Hippocampal formation (tissue), 2 donors: ENCODE measurements around the gene SLC25A11.

Experiments used
- DNase-seq, 2 donors: peaks; one replicate each; lab custom pipeline; 2025; lab: John Stamatoyannopoulos, UW

The SLC25A11 gene, protein sequence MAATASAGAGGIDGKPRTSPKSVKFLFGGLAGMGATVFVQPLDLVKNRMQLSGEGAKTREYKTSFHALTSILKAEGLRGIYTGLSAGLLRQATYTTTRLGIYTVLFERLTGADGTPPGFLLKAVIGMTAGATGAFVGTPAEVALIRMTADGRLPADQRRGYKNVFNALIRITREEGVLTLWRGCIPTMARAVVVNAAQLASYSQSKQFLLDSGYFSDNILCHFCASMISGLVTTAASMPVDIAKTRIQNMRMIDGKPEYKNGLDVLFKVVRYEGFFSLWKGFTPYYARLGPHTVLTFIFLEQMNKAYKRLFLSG

GRCh38 chr17:4939796-4940554 is at the start of gene SLC25A11, which contains the start of gene RNF167:
SLC25A11 (minus strand) TSS chr17:4940046; CDS start chr17:4939910, 136 bp downstream.
RNF167 (plus strand) TSS chr17:4940268; CDS start chr17:4940910, 642 bp downstream.
- DNase-seq: peak; percentile 93 to 99

DNA sequence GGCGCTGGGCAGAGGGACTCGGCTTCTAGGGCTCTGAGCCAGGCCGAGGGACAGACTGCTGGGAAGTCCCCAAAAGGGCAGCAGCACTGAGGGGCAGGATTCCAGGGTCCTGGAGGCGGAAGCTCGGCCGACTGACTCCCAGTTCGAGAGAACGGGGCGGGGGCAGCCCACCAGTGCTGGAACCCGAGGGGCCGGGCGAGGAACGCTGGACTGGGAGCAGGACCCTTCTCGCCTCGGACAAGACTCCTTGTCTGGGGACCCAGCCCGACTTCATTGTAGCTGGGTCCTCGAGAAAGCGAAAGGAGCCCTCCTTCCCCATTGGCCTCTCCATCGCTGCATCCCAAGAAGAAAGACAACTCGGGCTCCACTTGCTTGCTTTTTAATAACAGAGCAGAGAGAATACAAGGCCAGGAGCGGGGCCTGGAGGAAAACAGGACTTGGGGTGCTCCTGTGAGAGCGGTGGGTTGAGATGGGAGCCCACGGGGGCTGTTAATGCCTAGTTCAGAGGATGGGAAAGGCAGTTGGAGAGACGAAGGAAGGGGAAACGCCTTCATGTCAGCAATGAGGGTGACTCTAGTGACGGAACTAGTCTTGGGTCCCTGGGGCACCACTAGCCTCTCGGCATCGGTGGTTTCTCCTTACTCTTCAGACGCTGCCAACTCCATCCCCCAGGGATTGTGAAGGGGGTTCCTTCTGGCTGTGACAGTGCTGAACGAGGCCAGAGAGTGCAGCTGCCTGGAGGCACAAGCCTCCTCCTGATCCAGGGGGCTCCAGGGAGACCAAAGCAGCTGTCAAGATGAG is 48.1 kb upstream of the SLC25A11 start:
- no peak for DNase-seq

DNA sequence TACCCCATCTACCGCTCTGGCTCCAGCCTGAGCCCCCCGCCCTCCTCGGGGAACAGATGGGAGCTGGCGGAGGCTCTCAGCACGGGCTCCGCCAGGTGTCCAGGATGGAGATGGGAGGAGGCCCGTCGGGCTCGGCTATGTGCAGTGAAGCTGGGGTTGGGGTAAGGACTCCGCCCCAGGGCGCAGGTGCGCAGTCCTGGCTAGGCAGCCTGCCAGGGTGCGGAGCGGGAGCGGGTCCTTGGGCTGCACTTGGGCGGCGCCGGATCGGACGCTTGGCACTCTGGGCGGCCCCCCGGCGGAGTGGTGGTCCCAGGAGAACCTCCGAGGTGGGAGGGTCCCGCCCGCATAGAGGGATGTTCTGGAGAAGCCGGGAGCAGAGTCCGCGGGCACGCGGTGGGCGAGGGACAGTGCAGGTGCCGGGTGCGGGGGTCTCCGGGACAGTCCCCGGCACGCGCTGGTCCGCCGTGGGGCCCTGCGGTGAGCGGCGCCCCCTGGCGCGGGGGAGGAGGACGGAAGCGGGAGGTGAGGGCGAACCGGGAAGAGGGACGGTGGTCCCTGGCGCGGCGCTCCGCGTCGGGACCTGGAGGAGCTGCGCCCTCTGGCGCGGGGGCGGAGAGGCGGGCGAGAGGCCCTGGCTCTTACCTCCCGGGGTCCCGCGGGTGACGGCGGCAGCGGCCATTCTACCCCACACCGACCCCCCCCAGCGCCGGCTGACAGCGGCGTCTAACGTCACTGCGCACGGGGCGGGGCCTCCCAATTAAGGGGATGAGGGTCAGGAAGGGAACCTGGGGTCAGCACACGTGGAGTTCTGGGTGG is 47.3 kb upstream of the SLC25A11 start, which contains the start of gene CAMTA2:
Gene CAMTA2 (minus strand): TSS at position 725 of the 816 bp plus-strand sequence. CDS start 1,453 bp downstream, outside the sequence.
- DNase-seq: peak; percentile 80 to 86

DNA sequence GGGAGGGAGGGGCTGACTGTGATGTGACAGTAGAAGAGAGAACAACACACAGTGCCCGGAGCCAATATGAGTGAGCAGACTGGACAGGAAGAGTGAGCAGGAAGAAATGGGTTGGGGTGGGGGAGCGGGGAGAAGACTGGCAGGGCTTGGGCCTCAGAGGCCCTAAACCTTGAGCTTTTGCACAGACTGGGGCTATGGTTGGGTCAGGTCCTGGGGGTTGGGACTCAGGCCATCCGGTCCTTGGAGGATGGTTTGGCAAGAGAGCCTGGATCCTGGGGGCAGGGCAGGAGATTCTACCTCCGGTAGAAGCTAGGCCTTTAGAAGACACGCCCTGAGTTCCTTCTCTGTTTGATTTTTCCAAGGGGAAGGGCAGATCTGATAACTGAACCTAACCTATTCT is 46.6 kb upstream of the SLC25A11 start:
- DNase-seq: no peak

GRCh38 chr17:4982305-4982704 is 42.5 kb upstream of the SLC25A11 start:
- no peak for DNase-seq

- DNase-seq: no peak
Measured at GRCh38 chr17:4980644-4981216, 40.9 kb upstream of the SLC25A11 start.

- peak in 1 of 2 donors; percentile 17 for DNase-seq
Measured at GRCh38 chr17:4978726-4979125, 38.9 kb upstream of the SLC25A11 start.

- DNase-seq: no peak
Measured at GRCh38 chr17:4974115-4974670, 34.3 kb upstream of the SLC25A11 start.

GRCh38 chr17:4973256-4974114 is 33.6 kb upstream of the SLC25A11 start:
- no peak for DNase-seq

DNA sequence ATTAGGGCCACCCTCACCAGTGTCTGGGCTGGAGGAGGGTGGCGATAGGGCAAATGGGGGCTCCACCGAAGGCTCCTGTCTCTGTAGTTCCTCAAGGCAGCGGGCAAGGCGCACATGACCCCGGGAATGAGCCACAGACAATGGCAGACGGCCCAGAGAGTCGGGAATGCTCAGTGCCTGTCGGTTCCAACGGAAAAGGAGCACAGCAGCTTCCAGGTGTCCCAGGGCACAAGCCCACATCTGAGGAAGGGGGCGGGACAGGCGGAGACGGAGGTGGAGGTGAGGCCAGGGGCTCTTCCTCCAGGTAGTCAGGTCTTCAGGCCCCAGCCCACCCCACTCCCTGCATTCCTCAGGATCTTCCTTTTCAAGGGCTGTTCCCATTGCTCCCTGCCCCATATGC is 32.9 kb upstream of the SLC25A11 start:
- DNase-seq: no peak

GRCh38 chr17:4972322-4972721 is 32.5 kb upstream of the SLC25A11 start:
- no peak for DNase-seq

DNA sequence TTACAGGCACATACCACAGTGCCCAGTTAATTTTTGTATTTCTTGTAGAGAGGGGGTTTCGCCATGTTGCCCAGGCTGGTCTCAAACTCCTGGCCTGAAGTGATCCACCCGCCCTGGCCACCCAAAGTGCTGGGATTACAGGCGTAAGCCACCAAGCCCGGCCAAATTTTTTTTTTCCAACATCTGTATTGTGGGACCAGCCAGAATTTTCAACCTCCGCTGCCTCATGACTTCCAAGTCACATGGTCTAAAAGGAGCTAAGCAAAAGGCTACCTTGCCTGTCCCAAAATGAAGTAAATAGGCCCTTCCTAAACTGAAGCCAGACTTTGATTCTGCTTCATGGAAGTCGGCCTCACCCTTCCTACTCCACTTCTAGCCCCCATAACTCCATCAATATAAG is 32.0 kb upstream of the SLC25A11 start:
- no peak for DNase-seq

DNA sequence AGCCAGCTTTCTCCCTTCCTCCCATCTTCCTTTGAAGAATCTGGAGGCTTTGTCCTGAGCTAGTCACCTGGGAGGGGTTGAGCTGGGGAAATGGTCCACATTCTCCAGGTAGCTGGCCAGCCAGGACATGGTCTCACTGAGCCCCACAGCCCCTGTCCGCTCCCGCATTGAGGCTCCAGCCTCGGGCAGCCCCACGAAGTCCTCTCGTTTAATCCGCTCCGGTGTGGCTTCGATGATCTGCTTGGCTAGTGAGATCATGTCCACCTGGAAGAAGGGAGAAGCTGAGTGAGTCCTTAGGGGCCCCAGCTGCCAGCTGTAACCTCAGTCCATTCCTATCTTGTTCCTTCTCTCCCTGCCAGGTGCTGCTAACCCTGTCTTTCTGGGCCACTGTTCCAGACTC is 30.4 kb upstream of the SLC25A11 start:
- no peak for DNase-seq

DNA sequence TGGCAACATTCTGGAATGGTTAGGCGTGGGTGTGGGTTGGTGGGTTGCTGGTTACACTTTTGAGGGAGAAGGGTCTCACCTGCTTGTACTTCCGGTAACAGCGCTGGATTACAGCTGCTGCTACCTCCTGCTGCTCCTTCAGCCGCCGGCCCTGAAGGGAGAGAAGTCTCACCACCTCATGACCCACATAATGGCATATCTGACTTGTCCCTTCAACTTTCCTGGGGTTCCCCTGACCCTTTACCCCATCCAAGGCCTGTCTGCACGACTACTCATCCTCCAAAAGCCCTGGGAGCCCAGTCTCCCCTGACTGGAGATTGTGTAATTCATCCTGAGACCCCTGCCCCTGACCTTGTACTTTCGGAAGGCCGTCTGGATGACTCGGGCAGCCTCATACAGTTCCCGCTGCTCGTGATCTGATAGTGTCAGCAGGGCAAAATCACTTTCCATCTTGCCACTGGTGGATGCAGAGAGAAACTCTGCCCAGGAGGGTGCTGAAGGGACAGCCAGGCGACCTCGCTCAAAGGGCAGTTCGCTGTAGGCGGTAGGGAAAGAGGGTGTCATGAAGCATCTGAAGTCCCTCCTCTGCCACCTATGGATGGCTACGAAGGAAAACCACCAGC is 29.8 kb upstream of the SLC25A11 start:
- no peak for DNase-seq

GRCh38 chr17:4969047-4969550 is 29.3 kb upstream of the SLC25A11 start:
- DNase-seq: no peak

DNA sequence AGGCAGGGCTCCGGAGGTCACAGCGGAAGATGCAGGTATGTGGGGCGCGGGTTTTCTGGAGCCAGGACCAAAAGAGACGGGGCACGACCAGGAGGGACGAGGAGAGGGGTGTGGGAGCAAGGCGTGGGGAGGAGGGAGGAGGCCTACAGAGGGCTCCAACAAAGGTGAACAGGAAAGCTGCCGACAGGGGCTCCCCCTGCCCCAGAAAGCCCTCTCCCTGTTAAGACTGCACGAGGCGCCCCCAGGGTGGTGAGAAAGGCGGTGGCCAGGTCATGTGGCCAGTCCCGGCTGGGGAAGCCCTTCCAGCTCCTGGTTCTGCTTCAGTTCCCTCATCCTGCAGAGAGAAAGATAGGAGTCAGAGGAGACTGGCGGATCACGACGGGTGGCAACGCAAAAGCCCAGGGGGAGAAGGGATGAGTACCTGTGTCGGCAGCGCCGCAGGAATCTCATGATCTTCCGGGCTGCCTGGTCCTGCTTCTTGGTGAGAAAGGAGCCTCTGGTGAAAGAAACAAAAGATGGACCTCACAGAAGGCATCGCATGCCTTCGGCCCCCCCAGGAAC is 28.7 kb upstream of the SLC25A11 start:
- DNase-seq: no peak

- peak; percentile 95 to 98 for DNase-seq
Measured at GRCh38 chr17:4967539-4968485, 28.0 kb upstream of the SLC25A11 start, which contains the start of gene SPAG7. SPAG7 (minus strand) TSS chr17:4967817; CDS start chr17:4967804, 13 bp downstream.
